OCI-LY7 (cell line): Measurements from ENCODE around the gene RAB11FIP5. TPM values are rescaled to one million over a fixed set of nuclear protein-coding genes. Genes with fewer than 3 reads are reported as not detected.
A peak's percentile ranks its signal among the peaks of the same experiment; 100 is the strongest.

Source experiments
- Bru-seq: library from RNA; stranded (reverse); fragments of 400-500 nt; gene quantifications from one replicate; lab custom pipeline; 2021; lab: Mats Ljungman, UMichigan
- BruChase-seq, 2 experiments: library from RNA; stranded (reverse); fragments of 400-500 nt; gene quantifications; one replicate each; lab custom pipeline; 2021; lab: Mats Ljungman, UMichigan
- BruUV-seq: library from RNA; stranded (reverse); fragments of 400-500 nt; replicated peaks from 2 replicates; lab custom pipeline; 2021; lab: Mats Ljungman, UMichigan
- CTCF ChIA-PET: fragments of 300-600 bp; sonication (Branson Sonifier 250); formaldehyde crosslinking; loops from one replicate; lab custom pipeline; 2022; ENCODE audit warnings: antibody characterized with exemption; ENCODE audit not compliant: unreplicated experiment; lab: Charles Lee
- POLR2A ChIA-PET: fragments of 300-600 bp; sonication (Branson Sonifier 250); formaldehyde crosslinking; loops from one replicate; lab custom pipeline; 2022; ENCODE audit warnings: antibody characterized with exemption; lab: Charles Lee
- DNase-seq: peaks from one replicate; pipeline ENCODE4 v3.0.0-alpha.2; 2015; ENCODE audit warnings: low spot score
- H2AFZ ChIP-seq: fragments of 200-600 bp; sonication (generic), shearing (Covaris generic); 2 replicates; pipeline ENCODE4 v1.6.1; 2014; ENCODE audit warnings: mild to moderate bottlenecking, antibody characterized with exemption, low read length, moderate library complexity
- H3K27ac ChIP-seq: fragments of 200-600 bp; sonication (generic); 2 replicates; pipeline ENCODE4 v1.5.1; 2014; ENCODE audit warnings: mixed run types, low read depth, mild to moderate bottlenecking, moderate library complexity, low read length, inconsistent platforms; ENCODE audit not compliant: poor library complexity, severe bottlenecking
- H3K36me3 ChIP-seq: fragments of 200-600 bp; sonication (generic); 2 replicates; pipeline ENCODE4 v1.6.1; 2014; ENCODE audit warnings: mild to moderate bottlenecking, antibody characterized with exemption, low read length, moderate library complexity, mixed read lengths; ENCODE audit not compliant: insufficient read depth
- H3K4me1 ChIP-seq: fragments of 200-600 bp; sonication (generic); 2 replicates; pipeline ENCODE4 v1.5.1; 2014; ENCODE audit warnings: mild to moderate bottlenecking, low read length; ENCODE audit not compliant: insufficient read depth, poor library complexity, severe bottlenecking
- H3K4me2 ChIP-seq: fragments of 200-600 bp; sonication (generic); 2 replicates; pipeline ENCODE4 v1.6.1; 2014; ENCODE audit warnings: mild to moderate bottlenecking, low read length
- H3K4me3 ChIP-seq: fragments of 200-600 bp; sonication (generic); 2 replicates; pipeline ENCODE4 v1.5.1; 2014; ENCODE audit warnings: mild to moderate bottlenecking, low read depth, low read length; ENCODE audit not compliant: poor library complexity, severe bottlenecking
- H3K79me2 ChIP-seq: fragments of 200-600 bp; sonication (generic); 2 replicates; pipeline ENCODE4 v1.6.1; 2016; ENCODE audit warnings: low read depth, mild to moderate bottlenecking, low read length, moderate library complexity, mixed read lengths; ENCODE audit not compliant: insufficient read depth
- H3K9me2 ChIP-seq: fragments of 200-600 bp; sonication (generic); 2 replicates; pipeline ENCODE4 v1.6.1; 2016; ENCODE audit warnings: mild to moderate bottlenecking, low read length, mixed read lengths; ENCODE audit not compliant: insufficient read depth
- H3K9me3 ChIP-seq: fragments of 200-600 bp; sonication (generic); 2 replicates; pipeline ENCODE4 v1.6.1; 2014; ENCODE audit warnings: mild to moderate bottlenecking, mixed run types, low read length, mixed read lengths
- H4K20me1 ChIP-seq: fragments of 200-600 bp; sonication (generic); 2 replicates; pipeline ENCODE4 v1.6.1; 2014; ENCODE audit warnings: mild to moderate bottlenecking, antibody characterized with exemption, low read length, moderate library complexity, mixed read lengths; ENCODE audit not compliant: insufficient read depth
- CTCF ChIP-seq: fragments of 200-600 bp; sonication (generic); conservative IDR thresholded peaks from 2 replicates; pipeline ENCODE4 v1.5.1; 2014; ENCODE audit warnings: mild to moderate bottlenecking, antibody characterized with exemption, low read length, moderate library complexity, mixed read lengths
- EZH2phosphoT487 ChIP-seq: fragments of 200-600 bp; sonication (generic); IDR thresholded peaks from 2 replicates; pipeline ENCODE4 v1.6.1; 2018; ENCODE audit warnings: low read depth, borderline replicate concordance, mild to moderate bottlenecking, mixed run types, antibody characterized with exemption, low read length, moderate library complexity, mixed read lengths
- intact Hi-C: fragments of 100-400 bp; cut with micrococcal nuclease; formaldehyde crosslinking; loops from one replicate; pipeline ENCODE4 v1.10.0; 2022; ENCODE audit not compliant: unreplicated experiment
- long read RNA-seq: library from polyadenylated mRNA; stranded (forward); transcript quantifications from one replicate; pipeline ENCODE4 v2.0.0, GENCODE V29; 2022
- total RNA-seq, 2 experiments: library from RNA; depleted of rRNA in 1 of 2; stranded (reverse); fragments of >200 nt in 1 of 2; shearing (Covaris generic) in 1 of 2; gene quantifications; 2 replicates each; pipeline ENCODE4 v1.2.3, GENCODE V29; 2014 to 2022

The RAB11FIP5 gene
- total RNA-seq (2014; rRNA removed; shearing (Covaris generic)) (0.05 and 0.13 TPM in 2 replicates), total RNA-seq (2022) (0.66 TPM in 1 of 2 replicates, not detected in the other), Bru-seq, nascent RNA (not detected), BruChase-seq, experiment 1, labeled RNA remaining after a 6-hour chase (percentile 4 among the genes with signal in this experiment), BruChase-seq, experiment 2, labeled RNA remaining after a 2-hour chase (percentile 11 among the genes with signal in this experiment)
- long read RNA-seq, result 0 reads

GRCh38 chr2:73112913-73113854 lies at the start of gene RAB11FIP5:
TSS of gene RAB11FIP5 (minus strand) at chr2:73112948. CDS start at chr2:73112777, 171 bp downstream.
- TF ChIP-seq CTCF, result no peak
- TF ChIP-seq EZH2phosphoT487, result no peak
- Histone ChIP-seq H3K9me3 (no peaks in the 10 kb centered on the region), H3K36me3 (no peaks in the 10 kb centered on the region), H4K20me1 (no peaks in the 10 kb centered on the region), H3K9me2 (no peaks in the 10 kb centered on the region), H3K4me1 (no peaks in the 10 kb centered on the region), H3K4me2 (peak within 1 kb of the TSS; percentile 61), H3K79me2 (no peaks in the 10 kb centered on the region), H3K27ac (no peak within 1 kb of the TSS), H2AFZ (no peak within 1 kb of the TSS), H3K4me3 (peak within 1 kb of the TSS; percentile 59)
- no TSS peak for BruUV-seq
- peak; percentile 38 for DNase-seq
- intact Hi-C loops, result no loop called here
- ChIA-PET CTCF (no interaction called here), POLR2A (no interaction called here)

- intact Hi-C loops, result no loop called here
- POLR2A ChIA-PET, result no interaction called here
- H3K79me2 ChIP-seq, result no peaks in the 10 kb centered on the region
- H3K4me3 ChIP-seq, result no peak overlapping the region
- TF ChIP-seq EZH2phosphoT487 (no peak), CTCF (0 out of 2 replicates have a peak, but pooled peaks have one; percentile 31)
- no peak overlapping the region for H3K4me2 ChIP-seq
- H2AFZ ChIP-seq, result no peak overlapping the region
- BruUV-seq, result no TSS peak
- no peaks in the 10 kb centered on the region for H3K9me3 ChIP-seq
- DNase-seq, result no peak
- no peaks in the 10 kb centered on the region for H3K9me2 ChIP-seq
- CTCF ChIA-PET, result no interaction called here
- H3K4me1 ChIP-seq, result no peaks in the 10 kb centered on the region
- H3K36me3 ChIP-seq, result no peaks in the 10 kb centered on the region
- no peak overlapping the region for H3K27ac ChIP-seq
- H4K20me1 ChIP-seq, result no peaks in the 10 kb centered on the region
These were observed 43.9 kb upstream of the RAB11FIP5 start for GRCh38 chr2:73156539-73157124.
